Hematopoietic multipotent progenitor cell treated with erythropoietin and hydrocortisone succinate and interleukin-3 and kit ligand, for 4 days (in vitro differentiated cells): ENCODE data around the gene RNF8.
A peak's percentile ranks its signal among the peaks of the same experiment; 100 is the strongest.

Experiments used
- DNase-seq: peaks from one replicate; pipeline ENCODE4 v3.0.0-alpha.2; 2015

RNF8 gene

DNA sequence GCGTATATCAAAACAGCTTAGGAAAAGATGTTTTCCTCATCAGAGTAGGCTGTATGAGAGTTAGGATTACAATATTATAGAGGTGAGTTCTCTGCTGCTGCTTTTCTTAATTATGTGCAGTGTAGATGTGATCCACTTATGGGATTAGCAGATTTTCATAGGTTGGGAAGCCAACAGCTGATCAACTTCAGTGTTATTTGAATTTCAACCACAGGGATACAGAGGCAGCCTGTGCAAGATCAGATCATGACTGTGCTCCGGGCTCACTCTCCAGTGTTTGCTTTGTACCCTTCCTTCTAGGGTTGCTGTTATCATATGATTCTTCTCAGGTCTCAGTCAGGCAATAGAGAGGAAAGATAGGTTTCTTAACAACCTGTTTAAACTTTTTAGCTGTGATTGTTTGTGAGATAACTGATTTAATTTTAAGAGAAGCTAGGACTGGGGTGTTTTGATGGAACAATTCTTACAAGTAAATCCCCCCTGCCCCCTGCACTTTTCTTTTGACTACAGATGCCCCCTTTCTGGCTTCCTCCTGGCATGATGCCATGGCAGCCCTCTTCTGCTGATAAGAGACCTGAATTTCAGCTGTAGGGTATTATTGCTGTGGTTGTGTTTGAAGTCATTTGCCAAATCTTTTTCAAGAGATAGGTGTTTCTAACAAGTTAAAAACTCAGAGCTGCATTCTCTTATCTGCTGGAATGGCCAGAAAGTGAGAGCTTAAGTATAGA lies 8.5 kb downstream of the RNF8 start:
- DNase-seq: peak; percentile 41

GRCh38 chr6:37365791-37366190 lies 12.0 kb downstream of the RNF8 start:
- DNase-seq: peak; percentile 56

DNA sequence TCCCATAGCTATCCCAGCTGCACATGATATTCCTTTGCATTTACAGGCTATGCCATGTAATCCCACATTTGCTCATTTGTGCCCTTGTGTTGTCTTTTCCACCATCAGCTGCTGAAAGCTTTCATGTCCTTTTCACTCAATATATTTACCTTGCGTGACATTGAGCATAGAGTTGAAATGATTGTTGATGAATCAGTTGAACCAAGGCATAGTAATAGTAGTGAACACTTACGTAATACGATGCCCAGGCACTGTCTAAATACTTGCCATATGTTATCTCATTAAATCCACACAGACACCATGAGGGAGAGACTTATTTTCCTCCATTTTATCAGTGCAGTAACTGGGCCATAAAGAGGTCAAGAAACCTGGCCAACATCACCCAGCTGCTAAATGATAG lies 13.1 kb downstream of the RNF8 start:
- DNase-seq: no peak

GRCh38 chr6:37368961-37369320 lies 15.2 kb downstream of the RNF8 start:
- DNase-seq: peak; percentile 30

GRCh38 chr6:37369321-37370201 lies 15.8 kb downstream of the RNF8 start:
- no peak for DNase-seq

DNA sequence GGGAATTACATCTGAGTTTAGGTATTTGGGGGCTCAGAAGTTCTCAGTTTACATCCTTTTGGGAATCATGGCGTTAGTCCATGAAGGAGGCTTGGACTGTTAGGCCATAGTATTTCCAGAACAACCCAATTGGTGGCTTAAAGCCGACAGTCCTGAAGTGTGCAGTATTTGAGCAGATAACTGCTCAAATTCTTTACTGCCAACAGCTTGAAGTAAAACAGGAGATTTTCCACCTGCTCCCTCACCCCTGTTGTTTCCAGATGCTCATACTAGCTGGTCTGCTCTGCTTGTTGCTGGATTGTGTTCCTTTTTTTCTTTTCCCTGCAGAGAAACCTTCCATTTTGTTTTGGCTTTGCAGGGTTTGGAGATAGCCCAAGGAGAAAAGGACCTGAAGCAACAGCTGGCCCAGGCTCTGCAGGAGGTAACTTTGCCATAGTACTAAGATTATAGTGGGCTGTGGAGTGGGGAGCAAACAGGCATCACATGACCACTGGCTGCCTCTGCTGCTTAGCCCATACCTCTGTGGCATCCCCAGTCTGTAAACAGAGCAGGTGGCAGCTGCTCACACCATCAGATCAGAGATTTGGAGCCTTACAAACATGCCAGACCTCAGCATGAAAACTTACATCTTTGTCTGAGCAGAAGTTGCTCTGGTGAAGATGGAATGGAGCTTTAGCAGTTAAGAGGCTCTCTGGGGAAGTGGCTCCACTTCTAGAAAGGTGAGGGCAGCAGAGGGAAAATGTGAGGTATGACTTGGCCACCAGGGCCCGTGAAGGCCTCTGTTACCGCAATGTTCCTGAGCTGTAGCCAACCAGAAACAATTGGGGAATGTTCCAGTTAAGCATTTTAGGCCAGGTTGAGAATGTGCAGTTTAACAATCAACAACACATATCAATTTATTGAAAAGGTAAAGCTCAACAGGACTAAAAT lies 17.6 kb downstream of the RNF8 start:
- DNase-seq: no peak

DNA sequence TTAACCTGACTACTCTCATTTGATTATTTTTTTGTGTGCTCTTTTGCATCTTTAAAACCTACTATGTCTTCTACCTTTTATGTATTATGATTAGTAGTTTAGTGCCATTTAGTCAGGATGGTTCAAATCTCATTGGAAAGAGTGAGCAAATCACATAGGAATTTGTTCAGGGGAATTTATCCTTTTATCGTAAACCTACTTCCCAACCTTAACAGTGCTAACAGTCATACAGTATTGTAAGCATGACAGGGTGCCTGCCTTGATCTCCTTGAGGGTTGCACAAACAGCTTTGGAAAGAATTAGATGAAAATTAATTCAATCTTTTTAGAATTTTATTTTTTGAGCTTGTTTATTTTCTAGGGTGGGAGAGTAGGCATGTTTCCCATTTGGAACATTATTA lies 18.3 kb downstream of the RNF8 start:
- no peak for DNase-seq

DNA sequence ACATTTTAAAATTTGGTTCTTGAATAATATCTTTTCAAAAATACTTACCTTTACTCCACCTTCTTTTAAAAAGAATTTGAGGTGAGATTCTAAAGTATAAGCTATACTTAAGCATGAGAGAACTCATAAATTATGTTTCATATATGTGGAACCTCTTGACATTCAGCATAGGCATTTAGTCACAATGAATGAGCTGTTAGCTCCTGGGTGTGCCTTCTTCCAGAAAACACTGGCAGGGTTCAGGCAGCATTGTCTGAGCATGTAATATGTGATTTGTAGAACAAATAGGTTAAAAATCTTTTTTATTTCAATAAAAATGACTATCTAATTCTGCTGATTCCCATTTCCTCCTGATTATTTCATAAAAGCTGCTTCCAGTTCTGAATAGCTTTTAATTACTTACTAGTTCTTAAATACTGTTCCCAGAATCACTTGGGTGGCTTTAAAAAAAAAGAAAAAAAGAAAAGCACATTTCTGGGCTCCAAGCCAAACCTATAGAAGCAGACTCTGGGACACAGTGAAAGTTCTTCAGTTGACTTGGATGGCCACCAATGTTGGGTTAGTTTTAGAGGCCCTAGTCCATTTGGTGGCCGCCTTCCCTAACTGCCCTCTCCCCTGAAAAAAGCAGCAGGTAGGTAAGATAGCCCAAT lies 20.2 kb downstream of the RNF8 start:
- peak; percentile 38 for DNase-seq

- no peak for DNase-seq
Measured at GRCh38 chr6:37375376-37375775, 21.6 kb downstream of the RNF8 start.

- no peak for DNase-seq
Measured at GRCh38 chr6:37376078-37376743, 22.4 kb downstream of the RNF8 start.

DNA sequence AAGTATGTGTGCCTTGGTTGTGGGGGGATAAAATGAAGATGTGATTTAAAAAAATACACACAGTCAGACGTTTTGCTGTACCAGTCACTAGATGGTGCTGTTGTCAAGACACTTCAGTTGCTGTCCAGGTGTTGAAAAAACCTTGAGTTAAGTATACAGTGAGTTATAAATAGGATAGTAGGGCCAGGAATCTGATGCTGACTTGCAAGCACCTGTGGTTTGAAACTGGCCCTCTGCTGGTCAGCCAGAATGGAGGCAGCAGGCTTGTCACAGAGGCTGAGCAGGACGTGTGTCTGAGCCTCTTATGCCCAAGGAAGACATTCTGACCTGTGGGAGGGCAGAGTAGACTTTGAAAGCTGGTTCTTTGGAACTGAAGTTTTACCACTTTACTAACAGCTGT lies 27.8 kb downstream of the RNF8 start:
- peak; percentile 69 for DNase-seq

DNA sequence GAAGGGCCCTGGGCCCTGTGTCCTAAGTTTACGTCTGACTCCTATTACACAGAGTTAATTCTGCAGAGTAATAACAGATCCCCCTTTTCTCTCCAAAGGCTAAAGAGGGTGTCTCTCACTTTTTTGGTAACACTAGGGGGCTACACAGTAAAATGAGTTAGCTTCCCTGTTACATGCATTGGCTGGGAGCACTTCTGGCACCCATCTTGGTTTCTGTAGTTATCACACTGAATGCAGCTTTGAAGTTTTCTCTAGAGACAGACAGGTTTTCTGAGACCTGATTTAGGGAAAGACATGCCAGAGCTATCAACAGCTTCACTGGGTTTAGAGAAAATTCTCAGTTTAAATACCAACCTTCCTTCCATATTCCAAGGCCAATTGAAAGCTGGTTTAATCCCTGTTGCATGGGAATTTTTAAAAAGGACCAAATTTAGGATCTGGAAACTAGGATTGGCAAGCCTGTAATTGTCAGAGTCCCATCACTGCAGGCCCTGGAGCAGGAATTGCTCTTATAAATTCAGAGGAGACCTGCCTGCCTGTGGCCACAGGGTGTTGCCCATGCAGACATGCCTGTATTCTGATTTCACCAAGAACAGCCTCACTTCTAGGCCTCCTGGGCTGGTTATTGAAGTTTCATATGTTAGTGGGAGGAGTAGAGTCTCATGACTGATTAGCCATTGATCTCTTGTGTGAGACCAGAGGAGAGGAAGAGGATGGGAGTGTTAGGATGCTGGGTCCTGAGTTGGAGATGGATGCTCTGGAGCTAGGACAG lies 29.4 kb downstream of the RNF8 start:
- peak; percentile 56 for DNase-seq

GRCh38 chr6:37388578-37388977 lies 34.8 kb downstream of the RNF8 start:
- no peak for DNase-seq

- no peak for DNase-seq
Measured at GRCh38 chr6:37389857-37390256, 36.1 kb downstream of the RNF8 start.

- no peak for DNase-seq
Measured at GRCh38 chr6:37391120-37391519, 37.3 kb downstream of the RNF8 start.

GRCh38 chr6:37392821-37393220 lies 39.0 kb downstream of the RNF8 start:
- DNase-seq: no peak

DNA sequence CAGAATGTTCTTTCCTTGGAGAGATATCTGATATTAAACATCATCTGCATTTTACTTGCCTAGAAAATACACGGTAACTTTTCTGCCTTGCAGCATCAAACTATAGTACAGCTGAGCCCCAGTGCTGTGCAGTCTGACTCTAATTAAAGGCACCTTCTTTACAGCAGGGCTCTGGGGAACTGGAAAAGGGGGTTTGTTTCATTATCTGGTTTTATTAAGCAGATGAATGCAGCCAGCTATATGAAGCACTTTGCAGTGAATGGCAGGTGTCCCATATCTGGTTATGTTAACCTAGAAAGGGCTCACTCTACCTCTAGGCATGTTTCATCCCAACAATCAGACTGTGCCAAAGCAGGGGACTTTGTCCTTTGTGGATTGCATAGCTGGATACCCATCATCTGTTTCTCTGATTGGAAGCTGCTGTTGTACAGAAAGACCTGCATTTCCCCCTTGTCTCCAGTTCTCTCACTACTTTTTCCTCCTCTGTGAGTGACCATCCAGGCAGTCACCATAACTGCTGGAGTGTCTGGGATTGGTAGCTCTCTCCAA lies 39.7 kb downstream of the RNF8 start:
- no peak for DNase-seq

GRCh38 chr6:37396571-37397180 lies 42.9 kb downstream of the RNF8 start:
- DNase-seq: no peak

DNA sequence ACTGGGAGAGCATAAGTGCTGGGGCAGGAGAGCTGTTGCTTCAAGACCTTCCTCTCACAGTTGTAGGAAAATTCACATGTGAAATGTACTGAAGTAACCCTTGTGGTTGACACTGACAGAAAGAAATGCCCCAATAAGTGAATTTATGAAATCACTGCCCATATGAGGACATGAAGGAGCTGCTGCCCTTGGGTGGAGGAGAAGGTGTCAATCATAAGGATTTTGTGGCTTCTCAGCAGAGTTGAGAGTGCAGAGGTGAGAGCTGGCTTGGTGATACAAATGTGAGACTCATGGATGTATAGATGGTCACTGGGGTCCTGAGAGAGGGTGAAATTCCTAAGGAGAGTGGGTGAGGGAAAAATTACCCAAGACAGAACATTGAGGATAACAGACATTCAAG lies 45.3 kb downstream of the RNF8 start:
- DNase-seq: no peak

GRCh38 chr6:37399795-37400490 lies 46.2 kb downstream of the RNF8 start:
- no peak for DNase-seq
